NOMO-1 treated with DMSO at 0.1 percent for 48 hours (cell line): Measurements from ENCODE around the gene MNX1.

Experiments
- DNase-seq: peaks from one replicate; lab custom pipeline; 2025; ENCODE audit not compliant: unreplicated experiment; lab: John Stamatoyannopoulos, UW

Gene MNX1

DNA sequence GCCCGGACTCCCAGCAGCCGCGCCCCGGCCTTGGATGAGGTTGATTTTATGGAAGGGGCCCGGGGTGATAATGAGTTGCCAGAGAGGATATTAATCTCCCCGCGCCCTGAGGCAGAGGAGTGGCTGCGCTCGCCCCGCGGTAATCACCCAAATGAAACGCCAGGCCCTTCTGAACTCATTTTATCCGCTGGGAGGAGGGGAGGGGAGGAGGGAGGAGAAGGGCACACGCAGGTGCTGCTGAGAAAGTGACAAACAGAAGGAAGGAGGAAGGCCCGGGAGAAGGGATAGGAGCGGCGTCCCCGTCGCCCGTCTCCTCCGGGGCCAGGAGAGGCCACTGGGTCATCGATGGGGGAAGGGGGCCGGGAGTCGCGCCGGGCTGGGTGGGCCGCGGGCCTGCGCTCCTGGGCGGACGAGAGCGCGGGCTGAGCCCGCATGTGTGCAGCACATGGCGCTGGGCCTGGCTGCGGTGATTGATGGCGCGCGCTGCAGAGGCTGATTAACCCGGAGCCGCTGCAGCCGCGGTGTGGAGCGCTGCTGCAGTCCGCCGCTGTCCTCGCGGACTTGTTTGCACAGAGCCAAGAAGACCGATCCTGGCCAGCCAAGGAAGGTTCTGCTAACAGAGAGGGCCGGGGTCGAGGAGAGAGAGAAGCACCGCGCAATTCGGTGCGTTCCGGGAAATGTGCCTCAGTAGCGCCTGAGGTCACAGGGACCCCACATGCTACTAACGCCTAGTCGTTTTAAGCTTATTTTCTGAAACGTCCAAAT, 6.5 kb downstream of the MNX1 start:
- DNase-seq, result no peak

DNA sequence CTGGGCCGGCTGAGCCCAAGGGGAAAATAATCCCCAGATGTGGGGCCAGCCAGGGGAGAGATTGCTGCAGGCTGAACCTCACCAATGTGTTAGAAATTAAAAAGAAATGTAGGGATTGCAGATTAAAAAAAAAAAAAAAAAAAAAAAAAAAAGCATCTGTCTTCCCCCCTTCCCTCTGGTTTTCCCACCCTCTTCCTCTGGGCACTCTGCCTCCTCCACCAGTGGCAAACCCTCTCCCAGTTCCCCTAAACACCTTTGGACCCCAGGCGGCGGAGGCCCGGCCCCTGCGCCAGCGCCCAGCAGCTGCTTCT, 7.1 kb downstream of the MNX1 start:
- DNase-seq, result no peak

DNA sequence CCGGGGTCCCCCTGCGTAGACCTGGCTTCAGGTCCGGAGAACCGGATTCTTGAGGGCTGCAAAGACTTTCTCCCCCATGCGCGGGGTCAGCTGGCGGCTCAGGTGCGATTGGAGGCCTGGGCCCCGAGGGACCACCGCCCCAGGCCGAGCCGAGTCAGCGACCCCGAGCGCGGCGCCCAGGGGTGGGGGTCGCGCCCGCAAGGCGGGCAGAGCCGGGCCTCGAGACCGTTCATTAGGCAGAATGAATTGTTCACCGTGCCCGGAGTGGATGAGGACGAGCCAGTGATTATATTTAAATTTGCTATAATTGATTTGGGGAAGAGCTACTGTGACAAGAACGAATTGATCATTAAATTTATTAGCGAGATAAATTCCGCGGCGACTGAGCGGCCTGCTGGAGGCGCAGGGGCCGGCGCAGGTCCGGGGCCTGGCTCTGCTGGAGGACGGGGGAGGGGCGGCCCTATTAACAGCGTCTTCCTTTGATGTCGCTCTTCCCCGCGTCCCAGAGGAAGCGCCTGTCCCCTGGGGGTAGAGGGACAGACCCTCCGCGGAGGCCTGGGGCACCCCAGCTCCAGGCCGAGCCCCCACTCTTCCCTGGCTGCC, 7.5 kb downstream of the MNX1 start:
- DNase-seq, result no peak

DNA sequence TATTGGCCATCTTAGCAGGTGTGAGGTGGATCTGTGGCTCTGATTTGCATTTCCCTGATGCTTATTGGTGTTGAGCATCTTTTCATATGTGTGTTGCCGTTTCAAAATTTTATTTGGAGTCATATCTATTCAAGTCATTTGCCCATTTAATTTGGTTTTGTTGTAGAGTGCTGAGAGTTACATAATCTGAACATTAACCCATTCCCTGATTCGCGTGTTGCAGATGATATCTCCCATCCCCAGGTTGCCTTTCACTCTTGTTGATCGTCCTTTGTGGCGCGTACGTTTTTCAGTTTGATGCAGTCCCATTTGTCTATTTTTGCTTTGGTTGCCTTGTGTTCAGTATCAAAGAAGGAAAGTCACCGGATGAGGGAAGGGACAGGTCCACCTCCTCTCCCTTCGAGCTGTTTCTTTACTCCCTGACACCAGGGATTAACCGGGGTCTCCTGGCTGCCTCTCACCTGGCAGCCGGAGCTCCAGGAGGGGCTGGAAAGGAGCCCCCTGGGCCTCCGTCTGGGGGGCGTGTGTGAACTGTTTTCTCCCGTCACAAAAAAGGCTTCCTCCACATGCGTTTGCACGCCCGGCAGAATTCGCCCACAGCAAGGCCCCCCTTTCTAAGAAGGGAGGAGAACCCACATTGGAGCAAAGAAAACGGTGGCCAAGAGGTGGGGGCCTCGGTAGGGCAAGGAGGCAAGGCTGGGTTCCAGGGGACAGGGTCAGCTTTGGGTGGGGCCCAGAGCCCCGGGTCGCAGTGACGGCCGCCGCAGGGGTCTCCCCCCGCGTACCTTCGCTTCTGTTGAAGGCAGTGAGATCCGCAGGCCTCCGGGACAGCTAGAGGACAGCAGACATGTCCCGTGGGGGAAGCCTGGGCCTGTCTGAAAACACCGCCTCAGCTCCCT, 8.3 kb downstream of the MNX1 start:
- DNase-seq, result no peak

GRCh38 chr7:157000741-157001653, 9.5 kb downstream of the MNX1 start:
- DNase-seq, result no peak

- DNase-seq, result no peak
Observed at GRCh38 chr7:156999958-157000726, 10.3 kb downstream of the MNX1 start.

DNA sequence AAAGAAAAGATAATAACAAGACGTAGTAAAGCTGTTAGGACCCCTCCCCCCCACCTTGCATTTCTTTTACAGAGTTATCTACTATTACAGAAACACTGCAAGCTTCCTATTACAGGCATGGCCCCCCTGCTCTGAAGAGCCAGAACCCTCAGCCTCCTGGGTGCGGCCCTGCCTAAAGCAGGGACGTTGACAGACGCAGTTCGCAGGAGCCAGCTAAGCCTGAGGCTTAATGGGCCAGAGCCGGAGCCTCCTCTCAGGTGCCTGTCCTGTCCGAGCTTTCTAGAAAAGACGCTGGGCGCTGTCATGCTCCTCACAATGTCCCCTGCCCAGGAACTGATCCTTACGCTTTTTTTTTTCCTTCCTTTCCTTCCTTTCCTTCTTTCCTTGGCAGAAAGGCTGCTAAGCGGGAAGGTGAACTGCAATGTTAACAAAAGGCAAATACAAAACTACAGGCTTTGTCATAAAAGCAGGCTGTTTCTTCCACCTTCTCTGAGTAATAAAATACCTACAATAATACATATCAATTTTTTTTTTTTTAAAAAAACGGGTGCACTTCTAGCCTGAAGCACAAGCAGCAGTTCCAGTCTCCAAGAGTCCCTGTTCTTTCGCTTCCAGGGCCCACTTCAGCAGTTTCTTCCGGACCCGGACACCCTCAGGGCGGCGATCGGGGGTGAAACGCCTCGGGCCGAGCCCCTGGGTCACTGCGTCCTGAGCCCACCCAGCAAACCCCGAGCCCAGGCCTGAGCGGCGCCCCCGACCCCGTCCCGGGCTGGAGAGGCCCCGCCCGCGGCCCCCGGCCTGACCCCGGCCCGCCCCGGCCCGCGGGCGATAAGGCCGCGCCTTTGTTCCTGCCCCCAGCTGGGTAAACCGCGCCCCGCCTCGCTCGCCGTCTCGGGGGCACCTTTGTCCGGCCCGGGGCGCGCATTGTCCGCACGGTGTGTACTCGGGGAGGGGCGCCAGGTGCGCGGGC, 11.2 kb downstream of the MNX1 start:
- no peak for DNase-seq

DNA sequence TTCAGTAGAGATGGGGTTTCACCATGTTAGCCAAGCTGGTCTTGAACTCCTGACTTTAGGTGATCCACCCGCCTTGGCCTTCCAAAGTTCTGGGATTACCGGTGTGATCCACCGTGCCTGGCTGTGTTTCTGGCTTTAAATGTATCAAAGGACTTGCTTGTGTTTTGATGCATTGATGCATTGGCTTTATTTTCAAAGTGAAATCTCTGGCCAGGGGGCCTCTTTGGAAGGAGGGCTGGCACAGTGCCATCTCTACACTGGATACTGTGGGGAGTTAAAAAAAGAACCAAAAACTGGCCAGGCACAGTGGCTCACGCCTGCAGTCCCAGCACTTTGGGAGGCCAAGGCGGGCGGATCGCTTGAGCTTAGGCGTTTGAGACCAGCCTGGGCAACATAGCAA, 16.0 kb downstream of the MNX1 start:
- no peak for DNase-seq

DNA sequence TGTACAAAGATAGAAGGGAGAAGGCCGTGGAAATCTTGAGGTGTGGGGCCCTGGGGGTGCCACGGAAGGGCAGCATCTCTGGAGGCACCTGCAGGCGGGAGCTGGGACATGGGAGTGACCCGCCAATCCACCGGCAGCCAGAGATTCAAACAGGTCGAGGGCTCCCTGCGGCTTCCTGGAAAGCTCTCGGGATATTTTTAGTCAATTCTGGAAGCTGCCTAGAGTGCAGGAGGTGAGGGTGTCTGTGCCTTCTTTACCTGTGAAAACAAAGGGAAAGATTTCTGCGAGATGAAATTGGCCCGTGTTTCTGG, 16.6 kb downstream of the MNX1 start:
- DNase-seq, result no peak

DNA sequence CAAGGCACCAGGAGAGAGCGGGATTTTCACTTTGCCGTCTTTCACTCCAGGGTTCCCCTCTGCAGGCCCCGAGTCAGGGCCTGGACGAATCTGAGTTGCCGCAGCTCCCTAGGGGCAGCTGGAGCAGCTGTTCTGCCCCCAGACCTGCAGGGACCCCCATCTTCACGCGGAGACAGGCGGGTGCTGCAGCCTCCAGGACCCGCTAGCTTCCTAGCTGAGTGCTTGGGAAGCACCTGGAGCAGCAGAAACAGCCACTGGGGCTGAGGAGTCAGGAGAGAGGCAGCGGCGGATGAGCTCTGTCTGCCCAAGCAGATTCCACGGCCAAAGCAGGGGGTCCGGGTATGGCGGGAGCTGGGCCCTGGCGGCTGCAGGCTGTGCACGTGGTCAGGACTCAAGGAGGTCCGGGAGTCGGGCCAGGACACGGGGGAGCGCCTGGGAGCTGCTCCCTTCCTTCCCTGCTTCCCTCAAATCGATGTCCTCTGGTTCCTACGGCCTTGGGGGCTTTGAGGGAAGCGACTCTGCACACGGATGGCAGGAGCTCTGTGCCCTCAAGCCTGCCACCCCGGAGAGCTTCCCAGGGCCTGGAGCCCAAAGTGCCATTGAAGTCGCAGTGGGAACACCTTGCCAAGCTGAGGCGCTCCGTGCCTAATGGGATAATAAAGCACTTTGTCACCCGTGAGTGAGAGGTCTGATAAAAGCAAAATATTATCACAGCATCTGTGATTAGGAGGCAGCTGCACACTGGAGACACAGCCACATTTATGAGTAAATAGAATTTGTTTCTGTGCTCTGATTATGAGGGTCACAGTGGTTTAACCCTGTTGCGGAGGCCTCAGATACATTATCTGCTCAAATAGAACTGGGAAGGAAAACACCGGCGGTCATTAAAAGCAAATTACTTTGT, 17.2 kb downstream of the MNX1 start:
- no peak for DNase-seq

GRCh38 chr7:156989766-156990535, 20.5 kb downstream of the MNX1 start:
- no peak for DNase-seq

DNA sequence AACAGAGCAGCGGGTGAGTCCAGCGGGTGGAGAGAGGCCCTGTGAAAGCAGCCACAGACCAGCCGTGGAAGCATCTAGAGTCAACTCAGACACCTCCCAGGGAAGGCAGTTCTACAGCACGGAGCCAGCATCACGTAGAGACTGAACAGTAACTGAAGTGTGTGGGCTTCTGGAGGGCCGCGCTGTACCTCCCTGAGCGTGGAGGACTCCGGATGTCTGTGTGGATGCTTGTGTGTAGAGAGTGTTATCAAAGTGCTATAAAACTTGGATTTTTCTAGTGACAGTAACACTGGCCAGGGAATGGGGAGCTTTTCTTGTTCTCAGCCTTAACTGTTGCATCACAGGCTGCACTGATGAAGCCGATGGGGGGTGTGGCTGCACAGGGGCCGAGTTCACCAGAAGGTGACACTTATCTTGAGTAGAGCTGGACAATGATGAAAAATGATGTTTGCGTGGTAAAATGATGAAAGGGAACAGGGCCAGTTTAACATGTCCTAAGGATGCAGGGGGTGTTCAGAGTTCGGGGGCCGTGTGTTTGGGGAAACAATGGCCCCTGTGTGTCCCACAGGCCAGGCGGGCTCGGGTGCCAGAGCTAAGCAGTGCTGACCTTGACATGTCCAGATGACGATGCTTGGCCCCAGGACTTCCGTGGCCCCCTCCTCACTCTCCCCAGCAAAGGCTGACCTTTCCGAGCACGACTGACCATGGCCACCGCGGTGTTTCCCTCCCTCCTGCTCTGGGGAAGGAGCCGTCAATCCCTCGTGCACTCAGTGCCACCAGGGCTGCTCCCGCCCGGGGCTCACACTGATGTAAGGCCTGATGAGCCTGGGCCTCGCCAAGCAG, 21.9 kb downstream of the MNX1 start:
- DNase-seq, result no peak

GRCh38 chr7:156986378-156986777, 24.1 kb downstream of the MNX1 start:
- no peak for DNase-seq

- DNase-seq, result no peak
Observed at GRCh38 chr7:156985101-156985992, 25.1 kb downstream of the MNX1 start.

DNA sequence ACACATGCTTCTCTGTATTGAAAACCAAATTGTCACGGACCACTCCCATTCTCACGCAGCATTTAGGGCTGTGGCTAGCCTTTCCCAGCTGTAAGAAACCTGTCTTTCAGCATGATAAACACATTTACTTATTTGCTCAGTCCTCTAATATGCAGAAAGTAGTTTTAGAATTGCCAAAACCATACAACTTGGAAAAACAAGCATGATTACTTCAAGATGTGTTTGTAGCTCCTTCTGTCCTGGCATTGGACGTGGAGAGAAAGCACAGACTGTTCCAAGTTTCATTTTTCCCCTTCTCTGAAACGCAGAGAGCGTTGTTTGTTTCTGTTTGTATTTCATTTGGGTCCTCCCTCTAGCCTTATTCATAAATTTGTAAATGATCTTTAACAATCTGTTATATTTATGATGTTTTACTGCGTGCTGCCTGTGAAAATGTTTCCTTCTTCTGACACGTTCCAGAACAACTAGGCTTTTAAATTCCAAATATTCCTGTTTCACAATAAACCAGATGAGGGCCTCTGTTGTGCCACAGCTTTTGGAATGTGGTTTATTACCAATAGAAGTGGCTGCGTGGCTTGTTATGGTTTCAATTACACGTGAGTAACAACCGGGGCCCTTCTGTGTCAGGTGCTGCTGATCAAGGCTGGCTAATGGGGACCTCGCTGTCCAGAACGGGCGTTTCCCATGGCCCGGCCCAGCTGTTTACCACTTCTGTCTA, 26.1 kb downstream of the MNX1 start:
- no peak for DNase-seq
